Measurements from ENCODE around the gene APCDD1. TPM values are rescaled to one million over a fixed set of nuclear protein-coding genes. Genes with fewer than 3 reads are reported as not detected.
"Not testable (repeated sequence)": the region's sequence is repeated elsewhere in the genome, so short reads cannot be mapped to it uniquely, and the experiment has no call there.

The APCDD1 gene
- total RNA-seq, 1 donor from 2014 or later, result 4.4 TPM

- Histone ChIP-seq H3K4me1 (ENCODE audit: insufficient read depth, low read length) (no peaks in the 10 kb centered on the region), H3K4me2 (ENCODE audit: low read length) (no peak overlapping the region), H3K27ac (ENCODE audit: low read depth, low read length) (no peak overlapping the region), H2AFZ (ENCODE audit: low read depth, low read length) (no peak overlapping the region), H3K27me3 (ENCODE audit: insufficient read depth, low read length) (no peaks in the 10 kb centered on the region), H3K9me3 (ENCODE audit: insufficient read depth, low read depth, low read length) (no peaks in the 10 kb centered on the region), H3K4me3 (ENCODE audit: insufficient read depth, low read depth, low read length) (no peak overlapping the region), H4K20me1 (ENCODE audit: insufficient read depth, low read length) (no peaks in the 10 kb centered on the region), H3K36me3 (ENCODE audit: insufficient read depth, low read length) (no peaks in the 10 kb centered on the region), H3K9ac (ENCODE audit: low read length) (no peak overlapping the region), H3K79me2 (ENCODE audit: insufficient read depth, low read length) (no peaks in the 10 kb centered on the region)
- DNase-seq (ENCODE audit: low read depth) (no peak), FAIRE-seq (no peak)
- Mint-ChIP-seq H3K27ac (ENCODE audit: unreplicated experiment) (no peak overlapping the region), H3K9me3 (ENCODE audit: unreplicated experiment) (no peaks in the 10 kb centered on the region), H3K36me3 (ENCODE audit: low read depth, unreplicated experiment) (peaks cover 3% of the 10 kb centered on the region), H3K4me1 (ENCODE audit: low read depth, unreplicated experiment) (peaks cover 3% of the 10 kb centered on the region), H3K27me3 (ENCODE audit: low read depth, unreplicated experiment) (peaks cover 4% of the 10 kb centered on the region), H3K4me3 (ENCODE audit: unreplicated experiment) (no peak overlapping the region)
- no peak for TF ChIP-seq EZH2 (IDR thresholded peaks at IDR 0.05; ENCODE audit: insufficient read depth, low read length)
- TF ChIP-seq CTCF (IDR thresholded peaks at IDR 0.05; ENCODE audit: insufficient read depth, low read depth, low read length), result no peak
These were observed 9.3 kb downstream of the APCDD1 start for GRCh38 chr18:10463741-10464140.

- not testable (repeated sequence) for DNase-seq (ENCODE audit: low read depth); H3K27me3 ChIP-seq (ENCODE audit: insufficient read depth, low read length); H3K4me3 Mint-ChIP-seq (ENCODE audit: unreplicated experiment); H4K20me1 ChIP-seq (ENCODE audit: insufficient read depth, low read length); H3K27ac Mint-ChIP-seq (ENCODE audit: unreplicated experiment); H3K79me2 ChIP-seq (ENCODE audit: insufficient read depth, low read length); H3K4me2 ChIP-seq (ENCODE audit: low read length); H3K4me1 ChIP-seq (ENCODE audit: insufficient read depth, low read length); H3K27me3 Mint-ChIP-seq (ENCODE audit: low read depth, unreplicated experiment); H3K36me3 ChIP-seq (ENCODE audit: insufficient read depth, low read length); FAIRE-seq; H3K36me3 Mint-ChIP-seq (ENCODE audit: low read depth, unreplicated experiment); H3K27ac ChIP-seq (ENCODE audit: low read depth, low read length); H3K9me3 Mint-ChIP-seq (ENCODE audit: unreplicated experiment); H2AFZ ChIP-seq (ENCODE audit: low read depth, low read length); H3K9me3 ChIP-seq (ENCODE audit: insufficient read depth, low read depth, low read length); H3K4me1 Mint-ChIP-seq (ENCODE audit: low read depth, unreplicated experiment); H3K9ac ChIP-seq (ENCODE audit: low read length); H3K4me3 ChIP-seq (ENCODE audit: insufficient read depth, low read depth, low read length)
These were observed 9.8 kb downstream of the APCDD1 start for GRCh38 chr18:10464161-10464648.

DNA sequence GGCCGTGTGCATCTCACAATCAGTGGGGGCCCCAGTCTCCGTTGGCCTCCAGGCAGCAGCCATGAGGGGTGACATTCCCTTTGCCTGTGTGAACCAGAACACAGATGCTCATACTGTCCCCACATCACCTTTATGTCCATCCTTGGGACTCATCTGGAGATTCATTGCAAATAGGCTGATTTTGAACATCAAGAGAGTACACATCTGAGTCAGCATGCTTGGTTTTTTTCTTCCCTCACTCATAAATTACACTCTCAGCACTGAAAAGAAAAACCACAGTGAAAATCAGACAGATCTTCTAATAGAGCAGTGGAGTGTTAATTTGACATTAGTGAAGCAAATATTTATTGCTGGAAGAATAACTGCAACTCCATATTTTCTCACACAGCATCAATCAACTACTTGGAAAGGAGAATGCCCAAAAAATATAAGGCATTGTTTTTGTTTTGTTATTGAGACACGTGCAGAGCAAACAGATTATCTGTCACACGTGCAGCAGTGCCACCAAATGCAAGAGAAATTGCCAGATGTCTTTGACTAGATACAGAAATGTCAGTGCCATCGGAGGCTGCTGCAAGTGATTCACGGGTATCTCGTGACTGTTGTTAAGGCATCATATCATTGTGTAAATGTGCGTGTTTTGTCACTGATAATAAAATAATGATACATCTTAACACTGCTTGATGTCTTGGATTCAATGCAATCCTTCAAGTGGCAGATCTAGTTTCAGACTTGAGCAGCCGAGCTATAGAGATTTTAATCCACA lies 10.9 kb downstream of the APCDD1 start:
- DNase-seq (ENCODE audit: low read depth) (no peak), FAIRE-seq (no peak)
- no peak for TF ChIP-seq CTCF (IDR thresholded peaks at IDR 0.05; ENCODE audit: insufficient read depth, low read depth, low read length)
- no peak for TF ChIP-seq EZH2 (IDR thresholded peaks at IDR 0.05; ENCODE audit: insufficient read depth, low read length)
- H3K4me3 Mint-ChIP-seq (ENCODE audit: unreplicated experiment), result no peak overlapping the region
- H3K4me2 ChIP-seq (ENCODE audit: low read length), result no peak overlapping the region
- no peaks in the 10 kb centered on the region for H3K4me1 ChIP-seq (ENCODE audit: insufficient read depth, low read length)
- no peaks in the 10 kb centered on the region for H3K79me2 ChIP-seq (ENCODE audit: insufficient read depth, low read length)
- H3K27me3 Mint-ChIP-seq (ENCODE audit: low read depth, unreplicated experiment), result peaks cover 4% of the 10 kb centered on the region
- H3K36me3 ChIP-seq (ENCODE audit: insufficient read depth, low read length), result no peaks in the 10 kb centered on the region
- no peaks in the 10 kb centered on the region for H3K9me3 ChIP-seq (ENCODE audit: insufficient read depth, low read depth, low read length)
- H2AFZ ChIP-seq (ENCODE audit: low read depth, low read length), result no peak overlapping the region
- H4K20me1 ChIP-seq (ENCODE audit: insufficient read depth, low read length), result no peaks in the 10 kb centered on the region
- no peak overlapping the region for H3K4me3 ChIP-seq (ENCODE audit: insufficient read depth, low read depth, low read length)
- no peak overlapping the region for H3K9ac ChIP-seq (ENCODE audit: low read length)
- H3K36me3 Mint-ChIP-seq (ENCODE audit: low read depth, unreplicated experiment), result peaks cover 3% of the 10 kb centered on the region
- no peaks in the 10 kb centered on the region for H3K27me3 ChIP-seq (ENCODE audit: insufficient read depth, low read length)
- H3K4me1 Mint-ChIP-seq (ENCODE audit: low read depth, unreplicated experiment), result no peaks in the 10 kb centered on the region
- H3K27ac Mint-ChIP-seq (ENCODE audit: unreplicated experiment), result no peak overlapping the region
- H3K9me3 Mint-ChIP-seq (ENCODE audit: unreplicated experiment), result no peaks in the 10 kb centered on the region
- H3K27ac ChIP-seq (ENCODE audit: low read depth, low read length), result no peak overlapping the region

Data from astrocyte (in vitro differentiated cells and primary cell).